DMS153 treated with DMSO at 0.1 percent for 48 hours (cell line): ENCODE results near the gene SFMBT1.

ENCODE experiments used
- DNase-seq: peaks from one replicate; lab custom pipeline; 2025; ENCODE audit not compliant: unreplicated experiment; lab: John Stamatoyannopoulos, UW

The SFMBT1 gene, protein sequence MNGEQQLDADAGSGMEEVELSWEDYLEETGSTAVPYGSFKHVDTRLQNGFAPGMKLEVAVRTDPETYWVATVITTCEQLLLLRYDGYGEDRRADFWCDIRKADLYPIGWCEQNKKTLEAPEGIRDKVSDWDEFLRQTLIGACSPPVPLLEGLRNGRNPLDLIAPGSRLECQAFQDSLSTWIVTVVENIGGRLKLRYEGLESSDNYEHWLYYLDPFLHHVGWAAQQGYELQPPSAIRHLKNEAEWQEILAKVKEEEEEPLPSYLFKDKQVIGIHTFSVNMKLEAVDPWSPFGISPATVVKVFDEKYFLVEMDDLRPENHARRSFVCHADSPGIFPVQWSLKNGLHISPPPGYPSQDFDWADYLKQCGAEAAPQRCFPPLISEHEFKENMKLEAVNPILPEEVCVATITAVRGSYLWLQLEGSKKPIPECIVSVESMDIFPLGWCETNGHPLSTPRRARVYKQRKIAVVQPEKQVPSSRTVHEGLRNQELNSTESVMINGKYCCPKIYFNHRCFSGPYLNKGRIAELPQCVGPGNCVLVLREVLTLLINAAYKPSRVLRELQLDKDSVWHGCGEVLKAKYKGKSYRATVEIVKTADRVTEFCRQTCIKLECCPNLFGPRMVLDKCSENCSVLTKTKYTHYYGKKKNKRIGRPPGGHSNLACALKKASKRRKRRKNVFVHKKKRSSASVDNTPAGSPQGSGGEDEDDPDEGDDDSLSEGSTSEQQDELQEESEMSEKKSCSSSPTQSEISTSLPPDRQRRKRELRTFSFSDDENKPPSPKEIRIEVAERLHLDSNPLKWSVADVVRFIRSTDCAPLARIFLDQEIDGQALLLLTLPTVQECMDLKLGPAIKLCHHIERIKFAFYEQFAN

DNA sequence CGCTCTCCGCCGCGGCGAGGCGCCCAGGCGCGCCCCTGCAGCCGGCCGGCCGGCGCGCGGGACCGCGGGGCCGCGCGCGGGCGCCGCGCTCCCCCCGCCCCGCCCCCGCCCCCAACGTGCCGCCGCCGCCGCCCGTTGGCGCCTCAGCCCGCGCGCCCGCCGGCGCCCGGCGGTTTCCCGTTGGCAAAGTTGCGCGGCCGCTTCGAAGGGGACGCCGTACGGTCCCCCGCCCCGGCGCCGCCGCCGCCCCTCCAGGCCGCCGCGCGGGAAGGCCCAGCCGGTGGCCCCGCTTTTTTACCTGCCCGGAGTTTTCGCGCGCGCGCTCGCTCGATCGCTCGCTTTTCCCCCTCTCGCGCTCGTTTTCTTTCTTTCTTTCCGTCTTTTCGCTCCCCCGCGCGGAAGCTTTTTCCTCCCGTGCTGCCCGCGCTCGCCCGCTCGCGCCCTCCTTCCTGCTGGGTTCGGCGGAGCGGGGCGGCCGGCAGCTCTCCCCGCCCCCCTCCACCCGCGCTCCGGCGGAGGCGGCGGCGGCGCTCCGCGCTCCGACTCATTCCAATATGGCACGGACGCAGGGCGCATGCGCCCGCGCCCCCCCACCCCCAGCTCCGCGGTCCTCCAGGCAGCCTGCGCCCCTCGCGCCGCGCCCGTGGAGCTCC lies at the start of gene SFMBT1:
SFMBT1 (minus strand) TSS at position 556 of the 653 bp plus-strand sequence. CDS start 76,945 bp downstream, outside the sequence.
- DNase-seq = no peak

DNA sequence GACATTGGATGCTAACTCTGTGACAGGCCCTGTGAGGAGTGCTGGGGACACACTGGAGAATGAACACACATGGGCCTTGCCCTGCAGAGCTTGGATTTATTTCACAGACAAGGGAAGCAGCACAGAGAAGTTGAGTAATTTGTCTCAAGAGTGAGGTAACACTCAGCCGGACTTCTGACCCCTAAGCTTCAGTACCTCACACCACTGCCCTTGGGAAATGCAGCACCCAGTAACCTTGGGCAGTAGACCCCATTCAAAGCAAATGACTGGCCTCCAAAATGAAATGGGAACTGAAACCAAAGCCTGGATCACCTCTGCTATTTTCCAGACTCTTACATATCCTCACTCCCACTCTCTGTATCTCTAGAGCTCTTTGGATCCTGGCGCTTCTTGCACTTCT lies 47.1 kb upstream of the SFMBT1 start:
- no peak for DNase-seq

DNA sequence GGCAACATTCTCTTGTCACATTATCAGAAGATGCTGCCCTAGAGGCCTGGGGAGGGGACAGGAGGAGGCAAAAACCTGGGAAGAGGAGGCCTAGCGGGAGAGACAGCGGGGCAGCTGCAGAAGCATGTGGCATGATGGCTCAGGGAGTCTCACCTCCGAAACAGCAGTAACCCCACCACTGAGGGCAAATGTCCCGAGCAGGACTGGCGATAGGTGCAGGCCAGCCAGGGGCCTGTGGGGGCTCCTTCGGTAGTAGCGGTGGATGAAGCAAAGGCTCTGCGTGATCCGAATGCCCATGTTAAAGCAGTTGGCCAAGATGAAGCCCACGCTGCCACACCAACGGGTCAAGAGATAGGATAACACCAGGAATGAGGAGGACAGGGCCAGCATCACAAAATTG lies 46.3 kb upstream of the SFMBT1 start:
- DNase-seq = no peak

DNA sequence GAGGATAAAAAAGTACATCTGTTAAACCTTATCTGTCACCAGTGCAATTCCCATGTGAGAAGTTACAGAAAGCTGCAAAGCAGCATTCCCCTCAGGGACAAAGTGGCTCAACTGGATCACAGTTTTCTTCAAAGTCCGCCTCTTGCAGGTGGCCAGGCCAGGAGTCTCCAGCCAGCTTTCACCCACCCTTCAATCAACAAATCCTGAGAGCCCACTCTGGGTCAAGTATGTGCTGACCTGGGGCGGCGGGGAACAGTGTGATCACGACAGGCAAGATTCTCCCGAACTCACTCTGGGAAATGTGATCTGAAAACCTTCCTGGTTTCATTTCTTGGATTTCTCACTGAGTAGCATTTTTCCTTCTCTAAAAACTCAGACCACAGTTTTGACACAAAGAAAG lies 45.1 kb upstream of the SFMBT1 start:
- no peak for DNase-seq

DNA sequence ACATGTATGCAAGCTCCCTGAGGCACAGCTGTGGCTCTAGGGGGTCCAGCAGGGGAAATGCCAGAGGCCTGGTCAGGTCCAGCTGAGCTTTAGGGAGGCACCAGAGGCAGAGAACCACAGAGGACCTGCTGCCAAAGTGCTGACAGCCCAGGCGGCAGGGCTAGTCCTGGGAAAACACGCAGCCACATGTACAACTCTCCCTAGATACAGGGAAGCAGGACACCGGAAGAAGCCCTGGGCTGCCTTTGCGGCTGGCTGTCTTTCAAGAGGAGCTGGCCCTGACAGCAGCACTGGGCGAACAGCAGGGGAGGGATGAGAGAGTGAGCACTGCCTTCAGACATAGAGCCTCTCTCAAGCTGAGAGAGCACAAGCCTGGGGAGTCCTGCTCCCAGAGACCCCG lies 43.6 kb upstream of the SFMBT1 start:
- DNase-seq = no peak

DNA sequence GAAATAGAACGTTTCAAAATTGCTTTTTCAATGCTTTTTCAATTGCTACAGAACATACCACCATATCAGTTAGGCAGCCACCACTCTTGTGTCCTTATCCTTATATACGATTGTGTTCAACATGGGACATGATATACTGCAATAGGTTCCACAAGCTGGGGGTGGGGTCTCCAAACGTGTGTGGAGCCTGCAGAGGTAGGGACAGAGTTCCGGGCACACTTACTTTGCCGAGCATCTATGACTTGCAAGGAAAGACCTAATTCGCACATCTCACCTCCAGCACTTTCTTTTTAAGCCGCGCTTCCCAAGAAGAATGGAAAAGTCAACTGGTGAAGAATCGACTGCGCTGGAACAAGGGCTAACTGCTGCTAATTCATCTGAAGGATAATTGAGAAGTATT lies 39.6 kb upstream of the SFMBT1 start:
- no peak for DNase-seq

DNA sequence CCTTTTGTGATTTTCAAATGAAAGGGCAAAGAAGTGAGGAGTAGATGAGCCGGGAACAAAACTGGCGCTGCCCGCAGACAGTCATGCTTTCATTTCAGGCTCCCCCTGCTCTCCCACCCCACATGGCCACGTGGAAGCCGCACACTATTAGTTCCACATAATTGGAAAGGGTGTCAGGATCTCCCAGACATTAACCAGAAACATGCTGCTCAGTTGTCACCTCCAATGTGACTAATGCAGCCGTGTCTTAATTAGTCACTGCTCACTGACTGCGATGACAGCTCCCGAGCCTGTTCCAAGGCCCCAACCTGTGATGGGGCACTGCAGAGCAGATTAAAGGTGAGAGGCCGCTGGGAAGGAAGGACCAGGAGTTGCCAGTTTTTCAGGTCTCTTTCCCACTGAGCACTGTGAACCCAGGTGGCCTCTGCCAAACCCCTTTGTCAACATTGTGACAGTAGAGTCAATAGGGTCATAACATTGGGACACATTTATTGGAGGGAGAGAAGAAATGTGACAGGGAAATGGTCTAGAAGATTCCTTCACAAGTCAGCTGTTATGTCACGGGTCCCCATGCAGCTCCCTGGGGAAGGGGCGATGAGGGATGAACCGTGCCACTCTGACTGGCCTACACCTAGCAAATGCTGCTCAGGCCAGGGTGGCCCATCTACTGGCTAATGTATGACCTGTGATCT lies 38.6 kb upstream of the SFMBT1 start:
- no peak for DNase-seq

DNA sequence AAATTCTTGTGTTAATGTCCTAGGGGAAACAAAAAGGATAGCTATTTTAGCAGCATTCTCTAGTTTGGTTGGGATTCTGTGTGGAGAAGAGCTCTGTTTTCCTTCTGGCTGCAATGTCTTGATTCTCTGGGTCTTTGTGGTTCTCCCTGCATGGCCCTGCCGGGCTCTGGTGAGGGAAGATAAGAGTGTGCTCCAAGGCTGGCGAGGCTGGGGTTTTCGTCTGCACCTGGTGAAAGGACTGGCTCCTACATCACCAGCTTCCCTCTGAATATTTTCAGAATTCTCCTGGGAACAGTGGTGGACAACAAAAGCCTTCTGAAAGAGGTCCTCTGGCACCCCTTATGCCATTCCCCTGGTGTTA lies 38.1 kb upstream of the SFMBT1 start:
- DNase-seq = no peak

DNA sequence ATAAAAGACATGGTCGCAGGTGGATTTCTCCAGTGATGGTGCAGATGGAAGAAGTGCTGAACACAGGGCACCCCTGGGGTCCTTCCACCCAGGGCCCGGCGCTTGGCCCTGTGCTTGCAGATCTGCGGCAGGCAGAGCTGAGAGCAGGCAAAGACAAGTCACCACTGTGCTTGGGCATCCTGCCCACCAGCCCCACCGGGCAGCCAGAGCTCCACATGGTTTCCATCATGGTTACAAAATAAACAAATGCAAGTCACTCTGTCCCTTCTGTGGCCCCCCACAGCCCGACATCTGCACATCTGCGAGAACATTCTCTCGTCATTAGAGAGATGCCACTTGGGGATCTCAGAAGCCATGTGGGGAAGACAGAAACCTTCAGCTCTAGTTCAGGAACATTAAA lies 37.6 kb upstream of the SFMBT1 start:
- DNase-seq = no peak

DNA sequence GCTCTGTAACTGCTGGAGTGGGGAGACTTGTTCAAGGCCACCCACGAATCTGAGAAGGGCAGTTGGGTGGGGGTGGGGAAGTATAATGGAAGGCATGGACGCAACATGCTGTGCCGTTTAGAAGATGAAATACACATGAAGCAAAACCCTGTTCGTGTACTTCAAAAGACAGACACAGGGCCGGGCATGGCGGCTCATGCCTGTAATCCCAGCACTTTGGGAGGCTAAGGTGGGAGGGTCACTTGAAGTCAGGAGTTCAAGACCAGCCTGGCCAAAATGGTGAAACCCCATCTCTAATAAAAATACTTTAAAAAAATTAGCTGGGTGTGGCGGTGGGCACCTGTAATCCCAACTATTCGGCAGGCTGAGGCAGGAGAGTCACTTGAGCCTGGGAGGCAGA lies 36.9 kb upstream of the SFMBT1 start:
- no peak for DNase-seq

DNA sequence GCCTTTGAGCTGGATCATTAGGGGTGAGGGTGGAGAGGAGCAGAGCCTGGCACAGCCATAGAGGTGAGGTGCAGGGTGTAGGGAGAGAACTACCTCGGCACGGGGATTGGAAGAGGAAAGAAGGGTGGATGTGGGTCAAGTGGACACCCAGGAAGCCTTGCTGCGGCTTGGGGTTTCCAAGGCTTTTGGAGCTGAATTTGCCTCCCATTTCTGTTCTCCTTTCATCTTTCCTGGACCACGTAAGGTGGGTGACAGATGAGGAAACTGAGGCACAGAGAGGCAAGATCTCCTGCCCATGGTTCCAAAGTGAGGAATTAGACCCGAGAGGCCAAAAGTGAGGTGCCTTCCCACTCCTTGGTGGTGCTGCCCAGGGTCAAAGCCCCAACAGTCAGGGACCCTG lies 35.4 kb upstream of the SFMBT1 start:
- no peak for DNase-seq

DNA sequence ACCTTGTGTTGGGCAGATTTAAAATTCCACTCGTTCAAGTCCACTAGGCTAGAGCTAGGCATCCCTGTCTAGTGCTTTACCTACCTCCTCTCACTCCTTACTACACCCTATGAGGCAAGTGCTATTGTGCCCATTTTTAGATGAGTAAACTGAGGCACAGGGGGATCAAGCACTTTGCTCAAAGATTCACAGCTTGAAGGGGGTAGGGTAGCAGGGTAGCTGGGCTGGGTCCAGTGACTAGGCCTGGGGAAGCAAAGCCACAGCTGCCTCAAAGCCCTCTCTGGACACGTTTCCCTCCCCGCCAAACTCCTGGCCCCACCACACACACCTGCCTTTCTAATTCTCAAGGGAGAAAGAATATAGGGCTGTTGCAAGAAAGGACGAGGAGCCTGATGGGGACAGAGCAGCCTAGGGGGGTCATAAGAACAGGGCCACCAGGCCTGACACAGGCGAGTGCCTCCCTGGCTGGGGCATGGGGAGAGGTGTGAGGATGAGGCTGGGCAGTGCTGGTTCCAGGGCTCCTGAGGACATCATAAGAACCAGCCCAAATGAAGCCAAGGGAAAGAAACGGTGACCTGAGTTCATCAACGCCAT lies 34.8 kb upstream of the SFMBT1 start:
- DNase-seq = no peak

DNA sequence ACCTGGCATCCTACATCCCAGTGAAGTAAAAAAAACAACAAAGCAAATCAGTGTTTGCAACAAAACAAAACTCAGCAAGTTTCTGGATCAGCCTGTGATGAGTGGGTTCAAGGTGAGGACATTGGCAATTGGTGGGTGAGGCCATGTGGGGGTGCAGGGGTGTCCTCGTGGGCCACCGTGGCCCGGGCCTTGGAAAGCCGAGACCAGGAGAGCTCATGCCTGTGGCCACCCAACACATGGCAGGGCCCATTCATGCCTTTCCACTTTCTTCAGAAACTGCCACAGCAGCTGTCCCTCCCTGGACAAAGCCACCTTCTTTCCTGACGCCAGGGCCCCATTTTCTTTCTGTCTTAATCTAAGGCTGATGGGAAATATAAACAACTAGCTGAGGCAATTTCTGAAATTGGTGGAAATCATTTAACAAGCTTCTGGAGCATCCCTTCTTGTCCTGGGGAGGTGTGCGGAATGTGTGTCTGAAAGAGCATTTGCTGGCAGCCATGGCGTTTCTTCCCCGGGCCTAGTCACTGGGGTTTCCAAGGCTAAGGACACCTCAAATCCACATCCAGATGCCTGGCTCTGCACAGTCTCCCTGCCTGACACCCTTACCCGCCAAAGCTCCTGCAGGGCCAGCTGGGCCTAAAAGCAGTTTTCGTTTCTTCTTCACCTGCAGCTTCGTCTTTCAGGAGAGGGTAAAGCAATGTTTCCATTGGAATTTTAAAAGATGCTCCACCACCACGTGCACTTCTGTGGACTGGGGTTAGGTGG lies 34.1 kb upstream of the SFMBT1 start:
- DNase-seq = no peak

DNA sequence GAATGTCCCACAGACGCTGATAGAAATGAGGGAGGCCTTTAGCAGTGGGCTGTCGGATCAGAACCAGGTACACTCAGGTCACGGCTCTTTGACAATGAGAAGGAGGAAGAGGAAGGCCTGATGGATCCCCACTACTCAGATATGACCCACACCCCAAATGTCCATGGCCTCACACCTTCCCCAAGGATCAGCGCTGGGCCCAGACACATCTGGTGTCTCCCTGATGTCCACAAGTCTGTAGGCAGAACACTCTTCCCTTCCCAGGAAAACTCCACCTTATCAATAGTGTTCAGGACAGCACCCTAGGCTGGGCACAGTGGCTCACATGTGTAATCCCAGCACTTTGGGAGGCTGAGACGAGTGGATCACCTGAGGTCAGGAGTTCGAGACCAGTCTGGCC lies 33.3 kb upstream of the SFMBT1 start:
- DNase-seq = no peak

DNA sequence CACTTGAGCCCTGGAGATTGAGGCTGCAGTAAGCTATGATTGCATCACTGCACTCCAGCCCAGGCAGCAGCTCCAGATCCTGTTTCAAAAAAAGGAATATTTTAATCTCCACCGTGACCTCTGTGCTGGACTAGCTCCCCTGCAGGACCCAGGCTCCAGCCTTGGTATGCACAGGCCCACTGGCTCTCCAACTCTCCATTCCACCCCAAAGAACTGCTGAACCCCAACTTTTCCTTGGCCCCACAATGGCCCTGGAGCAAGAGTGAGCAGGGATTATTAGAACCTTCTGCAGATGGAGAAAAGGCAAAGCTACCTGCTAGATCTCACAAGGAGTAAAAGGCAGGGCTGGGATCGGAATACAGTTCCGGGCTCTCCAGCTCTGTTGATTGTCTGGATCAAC lies 32.8 kb upstream of the SFMBT1 start:
- no peak for DNase-seq

DNA sequence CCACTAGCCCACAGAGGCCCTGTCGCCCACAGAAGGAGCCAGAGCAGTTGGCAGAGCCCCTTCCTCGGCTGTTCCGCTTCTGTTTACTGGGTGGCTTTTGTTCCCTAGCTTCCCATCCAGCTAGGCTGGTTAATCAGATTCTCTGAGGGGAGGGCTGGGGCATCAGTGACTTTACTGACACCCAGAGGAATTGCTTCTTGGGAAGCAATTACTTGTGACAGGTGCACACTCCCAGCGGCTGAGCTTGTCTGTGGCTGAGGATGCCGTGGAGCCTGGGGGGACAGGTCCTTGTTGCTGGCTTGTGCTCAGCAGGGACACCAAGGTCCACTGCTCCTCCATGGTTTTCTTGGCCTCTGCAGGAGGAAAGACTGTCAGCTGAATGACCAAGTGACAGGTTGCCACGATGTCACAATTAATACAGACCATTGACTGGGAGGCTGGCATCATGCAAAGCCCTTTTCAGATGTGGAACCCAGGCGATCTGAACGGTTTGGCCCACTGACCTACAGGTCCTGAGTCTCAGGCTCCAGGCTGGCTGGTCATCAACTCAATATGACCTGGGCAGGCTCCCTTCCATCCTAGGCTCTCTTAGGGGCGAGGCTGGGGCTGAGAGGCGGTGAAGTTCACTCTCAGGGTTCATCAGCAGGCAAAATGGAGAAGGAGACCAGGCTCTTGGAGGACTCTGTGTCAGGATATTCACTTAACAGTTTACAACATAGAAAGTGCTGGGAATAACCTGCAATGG lies 31.8 kb upstream of the SFMBT1 start:
- DNase-seq = no peak

DNA sequence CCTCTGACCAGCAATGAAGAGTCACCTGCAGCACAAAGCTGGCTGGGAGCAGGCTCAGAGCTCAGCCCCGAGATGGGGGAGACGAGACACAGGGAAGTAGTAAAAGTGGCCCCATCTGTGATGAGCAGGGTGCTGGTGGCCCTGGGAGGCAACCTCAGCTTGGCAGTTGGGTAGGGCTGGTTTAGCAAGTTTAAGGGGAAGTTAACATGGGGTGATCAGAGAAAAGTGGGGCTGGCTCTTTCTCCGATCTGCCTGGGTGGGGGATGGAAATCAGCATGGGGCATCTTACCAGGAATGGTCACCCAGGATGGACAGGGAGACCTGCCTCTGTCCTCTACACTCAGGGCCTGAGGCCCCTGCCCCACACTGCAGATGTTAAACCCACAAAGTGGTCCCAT lies 29.9 kb upstream of the SFMBT1 start:
- no peak for DNase-seq

DNA sequence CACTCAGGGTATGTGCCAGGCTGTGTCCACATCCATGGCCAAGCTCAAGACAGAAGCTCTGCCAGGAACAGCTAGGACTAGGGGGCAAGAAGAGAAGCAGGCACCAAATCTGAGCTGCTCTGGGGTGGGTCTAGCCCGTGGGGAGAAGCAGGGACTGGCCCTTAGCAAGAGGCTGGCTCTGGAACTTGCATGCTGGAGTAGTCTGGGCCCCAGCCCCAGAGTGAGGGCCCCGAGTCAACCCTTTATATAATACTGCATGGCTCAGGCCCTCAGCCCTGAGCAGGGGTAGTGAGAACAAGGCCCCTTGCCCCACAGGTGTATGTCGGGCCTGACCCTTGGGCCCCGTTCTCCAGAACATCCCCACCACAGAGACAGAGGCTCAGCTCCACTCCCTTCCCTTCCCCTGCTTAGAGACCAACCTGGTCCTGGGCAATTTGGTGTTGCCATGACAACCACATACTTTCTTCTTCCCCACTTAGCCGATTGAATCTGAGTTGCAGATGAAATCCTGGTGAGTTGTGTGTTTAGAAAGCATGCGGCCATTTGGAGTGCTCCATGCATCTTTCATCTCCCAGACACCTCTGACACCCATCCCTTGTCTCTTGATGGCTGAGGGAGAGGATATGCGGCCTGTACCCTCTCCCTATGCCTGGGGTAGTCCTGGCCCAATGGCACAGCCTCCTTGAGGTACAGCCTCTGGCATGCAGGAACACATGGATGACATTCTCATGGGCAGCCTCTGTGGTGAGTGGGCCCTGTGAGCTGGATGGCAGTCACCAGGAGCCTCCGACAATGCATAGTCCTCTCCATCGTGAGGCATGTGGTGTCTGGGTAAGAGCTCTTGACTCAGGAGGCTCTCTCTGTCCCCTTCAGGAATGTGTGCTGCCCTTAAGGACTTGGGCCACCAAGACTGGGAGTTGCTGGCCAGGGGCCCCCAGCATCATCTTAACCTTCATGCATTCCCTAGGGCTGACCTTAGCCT lies 29.2 kb upstream of the SFMBT1 start:
- DNase-seq = no peak
